ENCODE results near the gene MACROH2A2.
"Not testable (repeated sequence)": the region's sequence is repeated elsewhere in the genome, so short reads cannot be mapped to it uniquely, and the experiment has no call there.

Gene MACROH2A2

DNA sequence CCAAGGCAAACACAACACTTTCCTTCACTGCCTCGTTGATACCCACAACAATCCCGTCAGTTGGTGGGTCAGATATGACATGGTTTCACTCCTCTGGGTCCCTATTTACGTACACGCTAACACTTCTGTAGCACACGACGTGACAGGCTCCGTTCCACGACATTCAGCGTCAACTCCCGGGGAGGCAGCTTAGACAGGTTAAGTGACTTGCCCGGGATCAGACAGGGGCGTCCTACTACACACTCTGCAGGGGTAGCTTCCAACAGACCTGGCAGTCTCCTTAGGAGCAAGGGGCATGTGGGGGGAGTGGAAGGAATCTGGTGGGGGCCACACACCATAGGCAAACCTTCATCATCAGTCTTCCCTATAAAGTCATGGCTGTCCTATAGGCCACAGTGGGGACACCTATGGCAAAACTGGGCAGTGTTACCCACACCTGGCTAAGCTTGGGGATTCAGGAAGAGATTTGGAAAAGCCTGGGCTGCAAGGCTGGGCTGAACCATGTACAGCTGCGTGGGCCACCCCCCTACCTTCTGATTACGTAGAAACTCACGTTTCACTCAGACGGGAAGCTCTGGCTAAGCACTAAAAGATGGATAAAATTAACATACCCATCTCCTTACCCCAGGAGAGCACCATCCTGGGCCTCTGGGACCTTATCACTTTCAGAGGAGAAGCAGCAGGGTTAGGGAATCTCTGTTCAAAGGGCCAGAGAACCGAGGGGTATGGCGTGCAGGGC lies 91.9 kb downstream of the MACROH2A2 start:
- peaks cover 9% of the 10 kb centered on the region for H3K4me1 ChIP-seq (ENCODE audit: insufficient read depth, low read length)
- H3K36me3 ChIP-seq (ENCODE audit: insufficient read depth, low read length) = peaks cover 4% of the 10 kb centered on the region
- no peak overlapping the region for H2AFZ ChIP-seq (ENCODE audit: low read depth, low read length)
- peak overlapping the region; percentile 69 for H3K4me3 ChIP-seq (ENCODE audit: low read length)
- H3K27me3 ChIP-seq (ENCODE audit: insufficient read depth, low read length) = no peaks in the 10 kb centered on the region
- no peaks in the 10 kb centered on the region for H3K9me3 ChIP-seq (ENCODE audit: low read length)

- H3K4me1 ChIP-seq (ENCODE audit: insufficient read depth, low read length) = peaks cover 9% of the 10 kb centered on the region
- H3K4me3 ChIP-seq (ENCODE audit: low read length) = peak overlapping the region; percentile 69
- peaks cover 10% of the 10 kb centered on the region for H3K36me3 ChIP-seq (ENCODE audit: insufficient read depth, low read length)
- no peaks in the 10 kb centered on the region for H3K9me3 ChIP-seq (ENCODE audit: low read length)
- H2AFZ ChIP-seq (ENCODE audit: low read depth, low read length) = no peak overlapping the region
- H3K27me3 ChIP-seq (ENCODE audit: insufficient read depth, low read length) = no peaks in the 10 kb centered on the region
These were observed 92.6 kb downstream of the MACROH2A2 start for GRCh38 chr10:70145166-70145665.

DNA sequence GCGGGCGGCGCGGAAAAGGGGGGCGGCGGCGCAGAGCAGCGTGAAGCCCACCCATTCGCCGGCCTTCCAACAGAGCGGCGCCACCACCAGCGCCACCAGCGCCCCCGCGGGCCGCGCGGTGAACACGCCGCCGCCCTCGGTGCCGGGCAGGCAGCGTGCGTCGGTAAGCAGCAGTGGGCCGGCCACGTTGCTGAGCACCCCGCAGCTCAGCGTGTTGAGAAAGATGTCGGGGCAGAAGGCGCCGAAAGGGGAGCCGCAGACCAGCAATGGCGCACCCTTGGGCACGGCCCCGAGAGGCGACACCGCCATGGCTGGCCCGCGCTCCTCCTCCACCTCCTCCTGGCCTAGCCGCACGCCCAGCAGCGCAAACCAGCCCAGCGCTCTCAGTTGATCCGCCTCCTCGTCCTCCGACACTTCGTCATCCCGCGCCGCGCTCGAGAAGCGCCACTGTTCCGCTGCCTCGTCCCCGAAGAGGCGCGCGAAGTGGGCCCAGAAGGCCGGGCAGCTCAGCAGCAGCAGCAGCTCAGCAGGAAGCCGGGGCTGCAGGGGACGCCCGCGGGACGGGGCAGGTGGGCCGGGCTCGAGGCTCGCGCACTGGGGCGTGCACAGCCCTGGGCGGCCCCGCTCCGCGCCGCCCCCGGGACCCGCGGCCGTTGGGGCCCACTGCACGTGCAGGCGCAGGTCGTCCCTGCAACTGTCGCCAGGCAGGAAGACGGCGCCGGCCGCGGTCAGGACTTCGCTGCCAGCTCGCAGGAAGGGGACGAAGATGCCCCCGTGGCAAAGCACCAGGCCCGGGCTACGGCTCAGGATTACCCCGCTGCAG lies 93.2 kb downstream of the MACROH2A2 start:
- peak overlapping the region; percentile 61 for H2AFZ ChIP-seq (ENCODE audit: low read depth, low read length)

GRCh38 chr10:70146489-70147258 lies 94.0 kb downstream of the MACROH2A2 start, which contains the start of gene TYSND1:
TSS of gene TYSND1 (minus strand) at chr10:70146700. CDS start at chr10:70146586, 114 bp downstream.
- Histone ChIP-seq H3K4me1 (ENCODE audit: insufficient read depth, low read length) (peaks cover 9% of the 10 kb centered on the region), H3K36me3 (ENCODE audit: insufficient read depth, low read length) (peaks cover 24% of the 10 kb centered on the region), H2AFZ (ENCODE audit: low read depth, low read length) (peak within 1 kb of the TSS; percentile 61), H3K4me3 (ENCODE audit: low read length) (peak within 1 kb of the TSS; percentile 69), H3K9me3 (ENCODE audit: low read length) (no peaks in the 10 kb centered on the region), H3K27me3 (ENCODE audit: insufficient read depth, low read length) (no peaks in the 10 kb centered on the region)

More for the DNA sequence above, 93.2 kb downstream of the MACROH2A2 start:
- Histone ChIP-seq H3K4me3 (ENCODE audit: low read length) (peak overlapping the region; percentile 69), H3K9me3 (ENCODE audit: low read length) (no peaks in the 10 kb centered on the region), H3K27me3 (ENCODE audit: insufficient read depth, low read length) (no peaks in the 10 kb centered on the region), H3K4me1 (ENCODE audit: insufficient read depth, low read length) (peaks cover 9% of the 10 kb centered on the region), H3K36me3 (ENCODE audit: insufficient read depth, low read length) (peaks cover 16% of the 10 kb centered on the region)

- H3K36me3 ChIP-seq (ENCODE audit: insufficient read depth, low read length) = peaks cover 30% of the 10 kb centered on the region
- no peaks in the 10 kb centered on the region for H3K9me3 ChIP-seq (ENCODE audit: low read length)
- H2AFZ ChIP-seq (ENCODE audit: low read depth, low read length) = no peak overlapping the region
- H3K27me3 ChIP-seq (ENCODE audit: insufficient read depth, low read length) = no peaks in the 10 kb centered on the region
- H3K4me3 ChIP-seq (ENCODE audit: low read length) = peak overlapping the region; percentile 47
- H3K4me1 ChIP-seq (ENCODE audit: insufficient read depth, low read length) = peaks cover 9% of the 10 kb centered on the region
These were observed 94.6 kb downstream of the MACROH2A2 start for GRCh38 chr10:70147259-70147625.

DNA sequence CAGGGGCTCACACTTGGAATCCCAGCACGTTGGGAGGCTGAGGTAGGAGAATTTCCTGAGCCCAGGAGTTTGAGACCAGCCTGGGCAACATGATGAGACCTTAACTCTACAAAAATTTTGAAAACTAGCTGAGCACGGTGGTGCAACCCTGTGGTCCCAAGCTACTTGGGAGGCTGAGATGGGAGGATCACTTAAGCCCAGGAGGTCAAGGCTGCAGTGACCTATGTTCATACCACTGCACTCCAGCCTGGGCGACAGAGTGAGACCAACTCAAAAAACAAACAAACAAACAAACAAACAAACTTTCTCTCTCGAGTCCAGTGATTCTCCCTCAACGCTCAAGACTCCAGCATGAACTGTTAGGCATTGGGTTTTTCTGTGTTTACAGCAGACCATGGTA lies 95.9 kb downstream of the MACROH2A2 start:
- Histone ChIP-seq H2AFZ (ENCODE audit: low read depth, low read length) (no peak overlapping the region), H3K4me1 (ENCODE audit: insufficient read depth, low read length) (peaks cover 9% of the 10 kb centered on the region), H3K27me3 (ENCODE audit: insufficient read depth, low read length) (no peaks in the 10 kb centered on the region), H3K9me3 (ENCODE audit: low read length) (no peaks in the 10 kb centered on the region), H3K36me3 (ENCODE audit: insufficient read depth, low read length) (peaks cover 42% of the 10 kb centered on the region), H3K4me3 (ENCODE audit: low read length) (no peak overlapping the region)

- Histone ChIP-seq H3K27me3 (ENCODE audit: insufficient read depth, low read length) (no peaks in the 10 kb centered on the region), H3K4me1 (ENCODE audit: insufficient read depth, low read length) (peaks cover 9% of the 10 kb centered on the region), H3K36me3 (ENCODE audit: insufficient read depth, low read length) (peaks cover 90% of the 10 kb centered on the region), H3K9me3 (ENCODE audit: low read length) (no peaks in the 10 kb centered on the region), H2AFZ (ENCODE audit: low read depth, low read length) (no peak overlapping the region), H3K4me3 (ENCODE audit: low read length) (no peak overlapping the region)
These were observed 102.7 kb downstream of the MACROH2A2 start for GRCh38 chr10:70155255-70155838.

DNA sequence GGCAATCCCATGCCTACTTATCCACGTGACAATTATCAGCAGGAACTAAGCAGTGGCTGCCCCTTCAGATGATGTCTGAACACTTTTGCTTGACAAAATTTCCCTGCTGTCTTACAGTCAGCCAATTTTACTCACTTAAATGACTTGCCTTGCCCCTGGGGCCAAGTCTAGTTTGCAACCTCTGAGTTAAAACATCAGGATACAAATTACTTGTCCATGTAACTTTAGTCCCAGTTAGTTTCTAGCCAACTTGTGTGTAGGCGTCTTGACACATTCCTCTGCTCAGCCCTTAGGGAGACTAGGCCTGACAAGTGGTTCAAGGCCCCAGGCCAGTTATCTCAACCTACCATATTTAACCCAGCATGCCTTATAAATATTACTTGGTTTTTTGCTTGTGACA lies 105.5 kb downstream of the MACROH2A2 start:
- H3K9me3 ChIP-seq (ENCODE audit: low read length) = no peaks in the 10 kb centered on the region
- peaks cover 9% of the 10 kb centered on the region for H3K4me1 ChIP-seq (ENCODE audit: insufficient read depth, low read length)
- no peaks in the 10 kb centered on the region for H3K27me3 ChIP-seq (ENCODE audit: insufficient read depth, low read length)
- H2AFZ ChIP-seq (ENCODE audit: low read depth, low read length) = no peak overlapping the region
- H3K4me3 ChIP-seq (ENCODE audit: low read length) = no peak overlapping the region
- H3K36me3 ChIP-seq (ENCODE audit: insufficient read depth, low read length) = peaks cover 81% of the 10 kb centered on the region

- H3K36me3 ChIP-seq (ENCODE audit: insufficient read depth, low read length) = peaks cover 70% of the 10 kb centered on the region
- H3K27me3 ChIP-seq (ENCODE audit: insufficient read depth, low read length); H3K4me3 ChIP-seq (ENCODE audit: low read length); H3K9me3 ChIP-seq (ENCODE audit: low read length); H3K4me1 ChIP-seq (ENCODE audit: insufficient read depth, low read length); H2AFZ ChIP-seq (ENCODE audit: low read depth, low read length): not testable (repeated sequence)
These were observed 106.7 kb downstream of the MACROH2A2 start for GRCh38 chr10:70159366-70159765.

DNA sequence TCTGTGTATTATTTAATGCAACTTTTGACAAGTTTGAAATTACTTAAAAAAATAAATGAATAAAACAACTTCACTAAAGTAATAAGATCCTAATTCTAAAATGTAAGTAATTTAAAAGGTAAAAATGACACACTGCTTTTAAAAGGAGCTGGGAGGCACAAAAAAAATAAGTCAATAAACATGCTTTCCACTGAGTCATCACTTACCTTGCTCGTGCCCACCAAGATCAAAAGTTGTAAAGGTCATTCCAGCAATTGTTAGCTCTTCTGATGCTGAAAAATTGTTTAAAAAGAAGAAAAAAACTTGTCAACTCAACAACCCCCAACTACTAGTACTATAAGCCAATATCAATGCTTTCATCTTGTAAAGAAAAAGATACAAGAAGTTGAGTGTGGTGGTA lies 108.2 kb downstream of the MACROH2A2 start:
- Histone ChIP-seq H3K27me3 (ENCODE audit: insufficient read depth, low read length) (no peaks in the 10 kb centered on the region), H3K9me3 (ENCODE audit: low read length) (no peaks in the 10 kb centered on the region), H3K4me1 (ENCODE audit: insufficient read depth, low read length) (no peaks in the 10 kb centered on the region), H2AFZ (ENCODE audit: low read depth, low read length) (no peak overlapping the region), H3K4me3 (ENCODE audit: low read length) (no peak overlapping the region), H3K36me3 (ENCODE audit: insufficient read depth, low read length) (peaks cover 64% of the 10 kb centered on the region)

Data from neuron (in vitro differentiated cells).